ENCODE measurements around the gene FMO5. TPM values are rescaled to one million over a fixed set of nuclear protein-coding genes. Genes with fewer than 3 reads are reported as not detected.

The FMO5 gene
- total and polyA plus RNA-seq, 2 of the 13 experiments (the other 11 are each of a cell fraction or from before 2014, with no cell fraction given), result 48.2 to 149 TPM

- TF ChIP-seq ZNF704 (CRISPR knock-in tag; IDR thresholded peaks at IDR 0.05; ENCODE audit: borderline replicate concordance) (no peak; the same call in 1 of the 2 replicates), PHF20 (CRISPR knock-in tag; IDR thresholded peaks at IDR 0.05) (peak; percentile 83), ZNF10 (CRISPR knock-in tag; IDR thresholded peaks at IDR 0.05; ENCODE audit: borderline replicate concordance, low read depth) (no peak), HNRNPLL (IDR thresholded peaks at IDR 0.05; ENCODE audit: low read depth, low read length, poor library complexity, severe bottlenecking) (peak; percentile 80), HMG20A (CRISPR knock-in tag; IDR thresholded peaks at IDR 0.05; ENCODE audit: borderline replicate concordance) (no peak), NFKB2 (CRISPR knock-in tag; IDR thresholded peaks at IDR 0.05; ENCODE audit: borderline replicate concordance) (no peak; the same call in 1 of the 2 replicates), HMGA1 (CRISPR knock-in tag; conservative IDR thresholded peaks at IDR 0.05) (no peak), MIER3 (CRISPR knock-in tag; IDR thresholded peaks at IDR 0.05; ENCODE audit: borderline replicate concordance) (no peak), MED8 (CRISPR knock-in tag; IDR thresholded peaks at IDR 0.05; ENCODE audit: insufficient replicate concordance) (peak; percentile 72), ZNF317 (CRISPR knock-in tag; IDR thresholded peaks at IDR 0.05) (peak; percentile 72; the same call in 1 of the 2 replicates), MZF1 (CRISPR knock-in tag; IDR thresholded peaks at IDR 0.05; ENCODE audit: borderline replicate concordance) (no peak), CBFB (CRISPR knock-in tag; IDR thresholded peaks at IDR 0.05) (peak; percentile 86), CREB3 (CRISPR knock-in tag; IDR thresholded peaks at IDR 0.05) (no peak), GABPB1 (CRISPR knock-in tag; IDR thresholded peaks at IDR 0.05) (peak; percentile 76), ZNF614 (CRISPR knock-in tag; IDR thresholded peaks at IDR 0.05; ENCODE audit: borderline replicate concordance) (no peak; the same call in 1 of the 2 replicates), ZBTB37 (CRISPR knock-in tag; IDR thresholded peaks at IDR 0.05) (0 out of 2 replicates have a peak, but pooled peaks have one; percentile 34), ZNF335 (CRISPR knock-in tag; IDR thresholded peaks at IDR 0.05) (peak; percentile 15; the same call in 1 of the 2 replicates), RELA (CRISPR knock-in tag; IDR thresholded peaks at IDR 0.05) (no peak), ZNF451 (CRISPR knock-in tag; IDR thresholded peaks at IDR 0.05) (no peak; the same call in 1 of the 2 replicates), SP2 (CRISPR knock-in tag; IDR thresholded peaks at IDR 0.05) (no peak), ZNF879 (CRISPR knock-in tag; IDR thresholded peaks at IDR 0.05) (peak; percentile 12; the same call in 1 of the 2 replicates), U2AF1 (optimal IDR thresholded peaks at IDR 0.05; ENCODE audit: low read depth, low read length) (peak; percentile 54), ONECUT2 (CRISPR knock-in tag; IDR thresholded peaks at IDR 0.05) (no peak), ZNF737 (CRISPR knock-in tag; IDR thresholded peaks at IDR 0.05; ENCODE audit: borderline replicate concordance) (peak; percentile 56; the same call in 1 of the 2 replicates), IRF9 (CRISPR knock-in tag; IDR thresholded peaks at IDR 0.05; ENCODE audit: borderline replicate concordance) (peak; percentile 87; the same call in 1 of the 2 replicates), CREM (IDR thresholded peaks at IDR 0.05) (peak; percentile 31), CREM (CRISPR knock-in tag; IDR thresholded peaks at IDR 0.05) (no peak)
Observed at GRCh38 chr1:147172168-147173016, 52.7 kb downstream of the FMO5 start, which contains the start of gene PRKAB2 (continued).

Data from HepG2 (cell line).